ENCODE data around the gene SLC7A11.

- TF ChIP-seq CTCF (conservative IDR thresholded peaks at IDR 0.05 in 1 of 2, IDR thresholded peaks at IDR 0.05 in 1 of 2; ENCODE audit: low read depth in 1 of 2, low read length in 2 of 2) (no peak), EZH2 (IDR thresholded peaks at IDR 0.05; ENCODE audit: low read length, missing control alignments) (no peak)
Measured at GRCh38 chr4:138178566-138178965, 63.6 kb downstream of the SLC7A11 start.
